GM10248 (cell line): Measurements from ENCODE around the gene NACC2.

Experiments used
- CTCF ChIA-PET: fragments of 300-600 bp; sonication (Branson Sonifier 250); formaldehyde crosslinking; extraction: SDS; loops from one replicate; lab custom pipeline; 2021; ENCODE audit warnings: antibody characterized with exemption; lab: Yijun Ruan, JAX
- POLR2A ChIA-PET: fragments of 350-650 bp; sonication (Branson Sonifier 250); formaldehyde crosslinking; extraction: SDS; loops from one replicate; lab custom pipeline; 2020; ENCODE audit warnings: antibody characterized with exemption; lab: Yijun Ruan, JAX
- DNase-seq: peaks from one replicate; pipeline ENCODE4 v3.0.0; 2012; ENCODE audit errors: extremely low spot score
- TF ChIP-seq, protein P1 (sequence below): IDR thresholded peaks from 2 replicates; pipeline ENCODE4 v1.5.1; 2012; ENCODE audit warnings: mild to moderate bottlenecking, low read depth; ENCODE audit errors: extremely low read depth, missing control alignments, control extremely low read depth

The NACC2 gene

DNA sequence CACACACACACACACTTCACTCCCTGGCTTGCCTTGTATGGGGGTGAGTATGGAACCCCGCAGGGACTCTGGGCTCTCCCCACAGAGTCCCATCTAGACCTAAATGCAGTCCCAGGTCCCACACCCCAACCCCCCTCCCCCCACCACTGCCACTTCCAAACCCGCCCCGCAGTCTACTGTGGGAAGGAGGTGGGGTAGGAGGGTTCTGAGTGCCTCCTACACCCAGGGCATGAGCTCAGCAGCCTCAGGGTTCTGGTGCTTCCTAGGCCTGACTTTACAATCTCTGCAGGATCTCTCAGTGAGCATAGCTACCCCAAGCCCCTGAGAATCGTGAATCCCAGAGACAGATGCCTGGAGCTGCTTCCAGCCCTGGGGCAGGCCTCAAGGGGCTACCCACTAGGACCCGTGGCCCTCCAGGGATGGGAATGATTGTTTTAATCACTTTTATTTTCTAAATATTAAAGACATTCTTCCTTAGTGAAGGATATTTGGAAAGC is 1.5 kb upstream of the NACC2 start:
- no peak for DNase-seq
- ChIA-PET POLR2A (no interaction called here), CTCF (interaction anchor here (0.9 to 2.8 kb wide), 4 partner anchors 10 to 136 kb away, joined by 3 to 8 read pairs (median 4); no protein-coding TSS in a partner anchor)
- TF ChIP-seq, protein P1, sequence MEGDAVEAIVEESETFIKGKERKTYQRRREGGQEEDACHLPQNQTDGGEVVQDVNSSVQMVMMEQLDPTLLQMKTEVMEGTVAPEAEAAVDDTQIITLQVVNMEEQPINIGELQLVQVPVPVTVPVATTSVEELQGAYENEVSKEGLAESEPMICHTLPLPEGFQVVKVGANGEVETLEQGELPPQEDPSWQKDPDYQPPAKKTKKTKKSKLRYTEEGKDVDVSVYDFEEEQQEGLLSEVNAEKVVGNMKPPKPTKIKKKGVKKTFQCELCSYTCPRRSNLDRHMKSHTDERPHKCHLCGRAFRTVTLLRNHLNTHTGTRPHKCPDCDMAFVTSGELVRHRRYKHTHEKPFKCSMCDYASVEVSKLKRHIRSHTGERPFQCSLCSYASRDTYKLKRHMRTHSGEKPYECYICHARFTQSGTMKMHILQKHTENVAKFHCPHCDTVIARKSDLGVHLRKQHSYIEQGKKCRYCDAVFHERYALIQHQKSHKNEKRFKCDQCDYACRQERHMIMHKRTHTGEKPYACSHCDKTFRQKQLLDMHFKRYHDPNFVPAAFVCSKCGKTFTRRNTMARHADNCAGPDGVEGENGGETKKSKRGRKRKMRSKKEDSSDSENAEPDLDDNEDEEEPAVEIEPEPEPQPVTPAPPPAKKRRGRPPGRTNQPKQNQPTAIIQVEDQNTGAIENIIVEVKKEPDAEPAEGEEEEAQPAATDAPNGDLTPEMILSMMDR, result no peak

DNA sequence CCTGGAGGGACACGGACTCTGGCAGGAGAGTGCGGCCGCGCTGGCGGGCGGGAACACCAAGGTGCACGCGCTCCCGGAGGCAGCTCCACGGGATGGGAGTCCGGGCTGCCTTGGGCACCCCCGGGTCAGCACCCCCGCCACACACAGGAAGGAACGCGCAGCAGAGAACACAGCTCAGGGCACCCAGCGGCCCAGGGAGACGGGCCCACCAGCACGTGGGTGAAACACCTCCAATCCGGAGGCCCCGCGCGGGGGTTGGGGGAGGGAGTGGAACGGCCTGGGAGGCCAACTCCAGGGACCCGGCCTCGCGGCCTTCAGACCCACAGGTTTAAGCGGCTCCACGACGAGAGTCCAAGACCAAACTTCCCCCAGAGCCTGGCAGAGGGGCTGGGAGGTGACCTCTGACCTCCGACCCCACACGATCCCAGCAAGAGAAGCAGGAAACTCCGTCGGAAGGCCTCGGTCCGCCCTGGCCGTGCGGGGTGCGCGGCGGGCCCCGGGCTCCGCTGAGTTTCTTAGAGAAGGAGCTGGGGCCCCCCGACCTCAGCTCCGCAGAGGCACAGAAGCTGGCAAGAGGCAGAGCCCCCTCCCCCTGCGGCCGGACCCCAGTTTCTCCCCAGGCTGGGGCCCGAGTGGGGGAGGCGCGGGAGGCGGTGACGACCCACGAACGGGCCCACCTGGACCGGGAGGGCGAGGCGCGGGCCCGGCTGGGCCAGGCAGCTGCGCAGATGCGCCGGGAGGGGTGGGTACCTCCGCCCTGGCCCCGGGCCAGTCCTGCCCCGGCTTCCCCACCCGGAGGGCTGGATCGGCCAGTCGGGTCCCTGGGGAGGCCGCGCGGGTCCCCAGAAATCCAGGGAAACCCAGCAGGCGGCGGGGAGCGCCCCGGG is 851 bp downstream of the NACC2 start:
- TF ChIP-seq, protein P1, result no peak
- CTCF ChIA-PET, result interaction anchor here (1.5 kb wide), 2 partner anchors 27 to 28 kb away, joined by 4 to 6 read pairs; no protein-coding TSS in a partner anchor
- POLR2A ChIA-PET, result no interaction called here
- no peak for DNase-seq

DNA sequence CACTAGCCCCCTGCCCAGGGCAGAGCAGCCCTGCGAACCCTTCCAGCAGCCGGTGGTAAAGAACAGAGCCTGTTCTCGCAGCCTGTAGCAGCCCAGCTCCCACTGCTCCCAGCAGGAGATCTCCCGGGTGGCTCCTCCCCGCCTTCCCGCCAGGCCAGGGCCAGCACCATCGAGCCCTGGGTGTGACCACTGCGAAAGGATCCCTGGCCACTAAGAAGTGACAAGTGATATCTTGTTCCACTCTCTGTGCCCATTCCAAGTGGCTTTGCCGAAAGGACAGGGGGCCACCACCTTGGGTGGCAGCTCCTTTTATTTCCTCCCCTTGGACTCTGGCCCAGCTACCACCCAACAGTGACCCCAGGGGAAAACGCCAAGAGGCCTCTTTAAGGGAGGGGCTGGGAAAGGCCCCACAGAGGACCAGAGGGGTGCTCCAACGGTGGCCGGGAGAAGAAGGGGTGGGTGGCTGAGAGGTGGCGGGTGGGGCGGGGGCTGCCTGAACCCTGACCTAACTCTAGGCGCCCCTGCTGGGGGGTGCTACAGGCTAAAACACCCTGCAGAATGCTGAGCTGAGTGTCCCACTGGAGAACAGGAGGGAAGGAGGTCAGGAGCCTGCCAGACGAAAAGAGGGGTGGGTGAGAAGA is 1.6 kb downstream of the NACC2 start:
- POLR2A ChIA-PET, result no interaction called here
- TF ChIP-seq, protein P1, result no peak
- CTCF ChIA-PET, result interaction anchor here (1.5 kb wide), 2 partner anchors 27 to 29 kb away, joined by 4 to 6 read pairs; no protein-coding TSS in a partner anchor
- DNase-seq, result no peak

DNA sequence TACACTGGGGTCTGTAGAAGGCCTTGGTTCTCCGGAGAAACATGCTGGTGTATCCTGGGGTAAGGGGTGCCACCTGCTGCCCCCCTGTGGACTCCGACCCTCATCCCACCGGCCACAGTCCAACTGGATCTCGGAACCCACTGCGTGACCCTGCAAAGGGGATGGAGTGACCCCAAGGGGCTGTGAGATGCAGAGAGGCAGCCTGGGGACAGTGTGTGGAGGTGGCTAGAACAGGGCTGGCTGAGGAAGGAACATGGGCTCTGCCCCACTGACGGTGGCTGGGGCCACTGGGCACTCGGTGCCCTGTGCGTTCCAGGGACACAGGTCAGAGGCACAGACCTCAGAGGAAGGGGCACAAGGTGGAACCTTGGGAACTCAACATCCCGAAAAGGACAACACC is 2.3 kb downstream of the NACC2 start:
- ChIA-PET CTCF (interaction anchor here (4.2 kb wide), 1 partner anchor 29 kb away, joined by 53 read pairs; the partner anchor contains the start of gene TMEM250), POLR2A (no interaction called here)
- TF ChIP-seq, protein P1, result no peak
- no peak for DNase-seq

DNA sequence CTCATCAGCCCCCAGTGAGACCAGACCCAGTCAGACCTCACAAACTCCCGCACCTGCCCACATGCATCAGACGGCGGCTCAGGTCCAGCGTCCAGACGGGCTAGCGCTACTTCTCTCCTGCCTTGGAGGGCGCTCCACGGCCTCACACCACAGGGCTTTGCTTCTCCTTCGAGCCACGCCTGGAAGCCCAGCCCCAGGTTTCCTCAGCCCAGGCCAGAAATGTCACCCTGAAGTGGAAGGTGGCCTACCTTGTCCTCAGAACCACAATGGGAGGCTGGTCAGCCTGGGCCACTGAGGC is 2.8 kb downstream of the NACC2 start:
- POLR2A ChIA-PET, result no interaction called here

More for the DNA sequence above, 2.8 kb downstream of the NACC2 start:
- no peak for DNase-seq
- TF ChIP-seq, protein P1, result no peak
- CTCF ChIA-PET, result interaction anchor here (4.2 kb wide), 1 partner anchor 29 kb away, joined by 53 read pairs; the partner anchor contains the start of gene TMEM250
